Measurements from ENCODE around the gene AIFM1. TPM values are rescaled to one million over a fixed set of nuclear protein-coding genes. Genes with fewer than 3 reads are reported as not detected.

The AIFM1 gene
- total RNA-seq, 1 donor = 15.2 TPM

DNA sequence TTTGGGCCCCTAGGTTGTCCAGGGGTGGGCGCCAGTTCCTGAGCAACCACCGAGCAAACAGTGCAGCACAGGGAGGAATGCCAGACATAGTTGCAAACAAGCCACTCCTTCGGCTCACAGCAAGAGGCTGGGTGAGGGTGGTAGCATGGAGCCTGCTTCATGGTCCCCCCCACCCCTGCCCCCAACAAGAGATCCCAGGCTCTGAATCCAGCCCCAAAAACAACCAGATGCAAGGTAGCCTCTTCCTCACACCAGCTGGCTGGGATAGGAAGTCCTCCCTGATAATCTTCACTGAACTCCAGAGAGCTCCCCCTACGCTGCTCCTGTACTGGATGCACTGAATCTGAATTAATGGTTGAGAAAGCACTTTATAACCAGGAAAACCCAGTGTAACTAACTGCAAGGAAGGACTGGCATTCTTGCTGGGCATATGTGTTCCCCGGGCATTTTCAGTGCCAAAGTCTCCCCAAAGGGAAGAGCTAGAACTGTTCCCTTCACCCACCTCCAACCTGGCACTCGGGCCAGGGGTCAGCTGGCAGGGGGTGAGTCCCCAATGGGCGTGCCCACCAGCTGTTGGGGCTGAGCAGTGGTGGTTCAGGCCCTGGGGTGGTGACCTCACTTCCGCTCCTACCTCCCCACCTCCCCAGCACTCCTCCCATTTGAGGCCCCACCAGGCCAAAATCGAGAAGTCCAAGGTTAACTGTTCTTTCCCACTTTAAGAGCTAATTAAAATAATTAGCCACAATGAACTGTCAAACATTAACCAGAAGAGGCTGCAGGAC lies 56.8 kb downstream of the AIFM1 start:
- TF ChIP-seq, protein P1, sequence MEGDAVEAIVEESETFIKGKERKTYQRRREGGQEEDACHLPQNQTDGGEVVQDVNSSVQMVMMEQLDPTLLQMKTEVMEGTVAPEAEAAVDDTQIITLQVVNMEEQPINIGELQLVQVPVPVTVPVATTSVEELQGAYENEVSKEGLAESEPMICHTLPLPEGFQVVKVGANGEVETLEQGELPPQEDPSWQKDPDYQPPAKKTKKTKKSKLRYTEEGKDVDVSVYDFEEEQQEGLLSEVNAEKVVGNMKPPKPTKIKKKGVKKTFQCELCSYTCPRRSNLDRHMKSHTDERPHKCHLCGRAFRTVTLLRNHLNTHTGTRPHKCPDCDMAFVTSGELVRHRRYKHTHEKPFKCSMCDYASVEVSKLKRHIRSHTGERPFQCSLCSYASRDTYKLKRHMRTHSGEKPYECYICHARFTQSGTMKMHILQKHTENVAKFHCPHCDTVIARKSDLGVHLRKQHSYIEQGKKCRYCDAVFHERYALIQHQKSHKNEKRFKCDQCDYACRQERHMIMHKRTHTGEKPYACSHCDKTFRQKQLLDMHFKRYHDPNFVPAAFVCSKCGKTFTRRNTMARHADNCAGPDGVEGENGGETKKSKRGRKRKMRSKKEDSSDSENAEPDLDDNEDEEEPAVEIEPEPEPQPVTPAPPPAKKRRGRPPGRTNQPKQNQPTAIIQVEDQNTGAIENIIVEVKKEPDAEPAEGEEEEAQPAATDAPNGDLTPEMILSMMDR (IDR thresholded peaks at IDR 0.05; ENCODE audit: extremely low read depth, low read depth, low read length) = no peak
- DNase-seq (ENCODE audit: insufficient read length, low spot score, missing footprints) = peak; percentile 93
- peak overlapping the region; percentile 81 for H3K4me2 ChIP-seq (ENCODE audit: insufficient read depth, low read length)
- peaks cover 23% of the 10 kb centered on the region for H3K4me1 ChIP-seq (ENCODE audit: insufficient read depth, low read length)
- peak overlapping the region; percentile 75 for H3K4me3 ChIP-seq (ENCODE audit: insufficient read depth, low read length)
- peak overlapping the region; percentile 10 for H2AFZ ChIP-seq (ENCODE audit: low read length)
- H3K27ac ChIP-seq (ENCODE audit: low read depth, low read length) = peak overlapping the region; percentile 73
- H3K27me3 ChIP-seq (ENCODE audit: insufficient read depth, low read length) = no peaks in the 10 kb centered on the region
- peaks cover 35% of the 10 kb centered on the region for H4K20me1 ChIP-seq (ENCODE audit: insufficient read depth, low read length)
- no peaks in the 10 kb centered on the region for H3K9me3 ChIP-seq (ENCODE audit: low read depth, low read length)
- H3K36me3 ChIP-seq (ENCODE audit: insufficient read depth, low read length) = no peaks in the 10 kb centered on the region
- peaks cover 53% of the 10 kb centered on the region for H3K79me2 ChIP-seq (ENCODE audit: insufficient read depth, low read length)

- Histone ChIP-seq H2AFZ (ENCODE audit: low read length) (no peak overlapping the region), H4K20me1 (ENCODE audit: insufficient read depth, low read length) (peaks cover 42% of the 10 kb centered on the region), H3K4me1 (ENCODE audit: insufficient read depth, low read length) (peaks cover 22% of the 10 kb centered on the region), H3K36me3 (ENCODE audit: insufficient read depth, low read length) (no peaks in the 10 kb centered on the region), H3K27ac (ENCODE audit: low read depth, low read length) (no peak overlapping the region), H3K4me2 (ENCODE audit: insufficient read depth, low read length) (no peak overlapping the region), H3K9me3 (ENCODE audit: low read depth, low read length) (no peaks in the 10 kb centered on the region), H3K79me2 (ENCODE audit: insufficient read depth, low read length) (peaks cover 72% of the 10 kb centered on the region), H3K4me3 (ENCODE audit: insufficient read depth, low read length) (no peak overlapping the region), H3K27me3 (ENCODE audit: insufficient read depth, low read length) (no peaks in the 10 kb centered on the region)
- no peak for DNase-seq (ENCODE audit: insufficient read length, low spot score, missing footprints)
- TF ChIP-seq, protein P1 (IDR thresholded peaks at IDR 0.05; ENCODE audit: extremely low read depth, low read depth, low read length) = no peak
These were observed 59.6 kb downstream of the AIFM1 start for GRCh38 chrX:130106071-130106470.

DNA sequence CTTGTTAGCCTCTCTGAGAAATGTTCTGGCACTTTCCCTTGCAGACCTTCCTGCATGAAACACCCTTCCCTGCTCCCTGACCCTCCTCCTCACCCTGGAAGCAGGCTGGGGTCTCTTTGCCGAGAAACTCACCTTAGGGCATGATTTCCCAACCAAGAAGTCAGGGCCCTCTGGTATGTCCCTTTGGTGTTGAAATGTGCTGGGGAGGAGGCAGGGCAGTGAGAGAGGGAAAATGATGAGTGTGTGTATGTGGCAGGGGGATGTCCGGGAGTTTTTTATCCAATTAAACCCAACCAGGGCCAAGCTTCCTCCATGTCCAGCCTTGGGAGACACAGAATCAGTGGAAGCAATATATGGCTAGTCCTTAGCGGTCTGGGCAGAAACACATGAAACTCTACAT lies 60.4 kb downstream of the AIFM1 start:
- H3K36me3 ChIP-seq (ENCODE audit: insufficient read depth, low read length) = no peaks in the 10 kb centered on the region
- H3K9me3 ChIP-seq (ENCODE audit: low read depth, low read length) = no peaks in the 10 kb centered on the region
- H3K4me2 ChIP-seq (ENCODE audit: insufficient read depth, low read length) = no peak overlapping the region
- H2AFZ ChIP-seq (ENCODE audit: low read length) = no peak overlapping the region
- no peak overlapping the region for H3K27ac ChIP-seq (ENCODE audit: low read depth, low read length)
- H3K4me3 ChIP-seq (ENCODE audit: insufficient read depth, low read length) = no peak overlapping the region
- peaks cover 42% of the 10 kb centered on the region for H4K20me1 ChIP-seq (ENCODE audit: insufficient read depth, low read length)
- peaks cover 72% of the 10 kb centered on the region for H3K79me2 ChIP-seq (ENCODE audit: insufficient read depth, low read length)
- TF ChIP-seq, protein P1 (IDR thresholded peaks at IDR 0.05; ENCODE audit: extremely low read depth, low read depth, low read length) = no peak
- DNase-seq (ENCODE audit: insufficient read length, low spot score, missing footprints) = no peak
- no peaks in the 10 kb centered on the region for H3K27me3 ChIP-seq (ENCODE audit: insufficient read depth, low read length)
- peaks cover 30% of the 10 kb centered on the region for H3K4me1 ChIP-seq (ENCODE audit: insufficient read depth, low read length)

DNA sequence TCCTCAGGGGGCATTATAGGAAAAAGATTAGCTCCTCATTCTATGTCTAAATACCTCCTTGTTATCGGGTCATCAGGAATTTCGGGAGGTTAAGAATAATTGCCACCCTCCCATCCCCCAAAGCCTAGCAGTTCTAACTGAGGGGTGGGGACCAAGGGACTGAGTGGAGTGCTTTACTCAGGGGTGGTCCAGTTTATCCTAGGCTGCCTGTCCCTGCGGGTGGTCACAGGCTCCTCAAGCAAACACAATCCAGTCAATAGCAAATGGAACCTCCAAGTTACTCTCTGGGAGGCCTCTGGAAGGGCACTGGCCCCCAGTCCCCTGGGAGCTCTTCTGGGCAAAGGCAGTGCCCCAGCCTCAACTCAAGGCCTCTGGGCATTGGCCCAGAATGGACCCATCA lies 62.0 kb downstream of the AIFM1 start:
- Histone ChIP-seq H3K79me2 (ENCODE audit: insufficient read depth, low read length) (peaks cover 73% of the 10 kb centered on the region), H3K9me3 (ENCODE audit: low read depth, low read length) (no peaks in the 10 kb centered on the region), H2AFZ (ENCODE audit: low read length) (no peak overlapping the region), H3K36me3 (ENCODE audit: insufficient read depth, low read length) (no peaks in the 10 kb centered on the region), H4K20me1 (ENCODE audit: insufficient read depth, low read length) (peaks cover 44% of the 10 kb centered on the region), H3K4me1 (ENCODE audit: insufficient read depth, low read length) (peaks cover 33% of the 10 kb centered on the region), H3K4me2 (ENCODE audit: insufficient read depth, low read length) (no peak overlapping the region), H3K27me3 (ENCODE audit: insufficient read depth, low read length) (no peaks in the 10 kb centered on the region), H3K4me3 (ENCODE audit: insufficient read depth, low read length) (no peak overlapping the region), H3K27ac (ENCODE audit: low read depth, low read length) (no peak overlapping the region)
- TF ChIP-seq, protein P1 (IDR thresholded peaks at IDR 0.05; ENCODE audit: extremely low read depth, low read depth, low read length) = no peak
- DNase-seq (ENCODE audit: insufficient read length, low spot score, missing footprints) = no peak
